GM18868 (cell line): Measurements from ENCODE around the gene GPR143.

Experiments
- ATAC-seq: cut with Tn5 transposase; IDR thresholded peaks from one replicate; pipeline ENCODE4 v1.9.1; 2021; ENCODE audit warnings: mild to moderate bottlenecking, moderate library complexity; ENCODE audit not compliant: unreplicated experiment

GPR143 gene

GRCh38 chrX:9708923-9709553 lies 56.6 kb downstream of the GPR143 start:
- peak; percentile 80 for ATAC-seq

- no peak for ATAC-seq
Observed at GRCh38 chrX:9708086-9708485, 57.6 kb downstream of the GPR143 start.

- no peak for ATAC-seq
Observed at GRCh38 chrX:9707306-9708033, 58.2 kb downstream of the GPR143 start.

- no peak for ATAC-seq
Observed at GRCh38 chrX:9706421-9706820, 59.2 kb downstream of the GPR143 start.

GRCh38 chrX:9704876-9705465 lies 60.7 kb downstream of the GPR143 start:
- no peak for ATAC-seq

GRCh38 chrX:9703406-9703805 lies 62.2 kb downstream of the GPR143 start:
- ATAC-seq = no peak

- no peak for ATAC-seq
Observed at GRCh38 chrX:9701790-9702189, 63.9 kb downstream of the GPR143 start.

GRCh38 chrX:9700555-9700954 lies 65.1 kb downstream of the GPR143 start:
- no peak for ATAC-seq

GRCh38 chrX:9698576-9698975 lies 67.1 kb downstream of the GPR143 start:
- no peak for ATAC-seq

GRCh38 chrX:9693307-9694001 lies 72.2 kb downstream of the GPR143 start:
- ATAC-seq = no peak

GRCh38 chrX:9690046-9690445 lies 75.6 kb downstream of the GPR143 start:
- ATAC-seq = no peak

GRCh38 chrX:9688833-9689232 lies 76.8 kb downstream of the GPR143 start:
- ATAC-seq = no peak

- no peak for ATAC-seq
Observed at GRCh38 chrX:9687899-9688298, 77.7 kb downstream of the GPR143 start.

- ATAC-seq = no peak
Observed at GRCh38 chrX:9683350-9683749, 82.3 kb downstream of the GPR143 start.

GRCh38 chrX:9682861-9683260 lies 82.8 kb downstream of the GPR143 start:
- ATAC-seq = no peak

- no peak for ATAC-seq
Observed at GRCh38 chrX:9682456-9682855, 83.2 kb downstream of the GPR143 start.

GRCh38 chrX:9681422-9681821 lies 84.2 kb downstream of the GPR143 start:
- no peak for ATAC-seq

- ATAC-seq = no peak
Observed at GRCh38 chrX:9681011-9681410, 84.6 kb downstream of the GPR143 start.

- no peak for ATAC-seq
Observed at GRCh38 chrX:9678215-9678965, 87.3 kb downstream of the GPR143 start.

GRCh38 chrX:9677098-9677739 lies 88.4 kb downstream of the GPR143 start:
- ATAC-seq = peak; percentile 97

- ATAC-seq = no peak
Observed at GRCh38 chrX:9676738-9677097, 88.9 kb downstream of the GPR143 start.
